A172 (cell line): ENCODE results near the gene OPN4. TPM values are rescaled to one million over a fixed set of nuclear protein-coding genes. Genes with fewer than 3 reads are reported as not detected.

Experiments used
- DNase-seq: peaks from one replicate; pipeline ENCODE4 v3.0.0-alpha.2; 2015; ENCODE audit warnings: low spot score
- total RNA-seq: library from RNA; depleted of rRNA; stranded (reverse); fragments of >200 nt; shearing (Covaris generic); gene quantifications from 2 replicates; pipeline ENCODE4 v1.2.3, GENCODE V29; 2014

Gene OPN4
- total RNA-seq, 1 experiment from 2014 or later = not detected

GRCh38 chr10:86678999-86679792 lies 24.8 kb downstream of the OPN4 start:
- DNase-seq = no peak

- no peak for DNase-seq
Measured at GRCh38 chr10:86681047-86681446, 26.7 kb downstream of the OPN4 start.

- DNase-seq = no peak
Measured at GRCh38 chr10:86681722-86682386, 27.5 kb downstream of the OPN4 start.

- no peak for DNase-seq
Measured at GRCh38 chr10:86682675-86683074, 28.3 kb downstream of the OPN4 start.

GRCh38 chr10:86684331-86685097 lies 30.2 kb downstream of the OPN4 start:
- DNase-seq = no peak

GRCh38 chr10:86685416-86685815 lies 31.1 kb downstream of the OPN4 start:
- no peak for DNase-seq

- no peak for DNase-seq
Measured at GRCh38 chr10:86685893-86686632, 31.7 kb downstream of the OPN4 start.

GRCh38 chr10:86686972-86687371 lies 32.6 kb downstream of the OPN4 start:
- DNase-seq = no peak

- DNase-seq = no peak
Measured at GRCh38 chr10:86687750-86688149, 33.4 kb downstream of the OPN4 start.

GRCh38 chr10:86688398-86688921 lies 34.1 kb downstream of the OPN4 start:
- peak; percentile 64 for DNase-seq

GRCh38 chr10:86689146-86689545 lies 34.8 kb downstream of the OPN4 start:
- no peak for DNase-seq

GRCh38 chr10:86690231-86690630 lies 35.9 kb downstream of the OPN4 start:
- DNase-seq = no peak

- peak; percentile 75 for DNase-seq
Measured at GRCh38 chr10:86690657-86691084, 36.3 kb downstream of the OPN4 start.

GRCh38 chr10:86691333-86692022 lies 37.1 kb downstream of the OPN4 start:
- DNase-seq = no peak

- DNase-seq = no peak
Measured at GRCh38 chr10:86692023-86692514, 37.7 kb downstream of the OPN4 start.

GRCh38 chr10:86692664-86693063 lies 38.3 kb downstream of the OPN4 start:
- DNase-seq = no peak

GRCh38 chr10:86693275-86693674 lies 38.9 kb downstream of the OPN4 start:
- DNase-seq = no peak

- peak; percentile 29 for DNase-seq
Measured at GRCh38 chr10:86693721-86694369, 39.5 kb downstream of the OPN4 start.

GRCh38 chr10:86698207-86698940 lies 44.0 kb downstream of the OPN4 start:
- DNase-seq = no peak
